Stimulated activated CD8-positive, alpha-beta memory T cell treated with anti-CD3 and anti-CD28 coated beads, Interleukin-7, amount 100 ng/mL, for 48 hours (primary cell): ENCODE measurements around the gene SPATA32.

Experiments
- DNase-seq, 2 donors: peaks; one replicate each; pipeline ENCODE4 v3.0.0-alpha.2; 2020; ENCODE audit warnings: low read depth in 1 of 2; ENCODE audit errors: extremely low read depth in 1 of 2

Gene SPATA32

DNA sequence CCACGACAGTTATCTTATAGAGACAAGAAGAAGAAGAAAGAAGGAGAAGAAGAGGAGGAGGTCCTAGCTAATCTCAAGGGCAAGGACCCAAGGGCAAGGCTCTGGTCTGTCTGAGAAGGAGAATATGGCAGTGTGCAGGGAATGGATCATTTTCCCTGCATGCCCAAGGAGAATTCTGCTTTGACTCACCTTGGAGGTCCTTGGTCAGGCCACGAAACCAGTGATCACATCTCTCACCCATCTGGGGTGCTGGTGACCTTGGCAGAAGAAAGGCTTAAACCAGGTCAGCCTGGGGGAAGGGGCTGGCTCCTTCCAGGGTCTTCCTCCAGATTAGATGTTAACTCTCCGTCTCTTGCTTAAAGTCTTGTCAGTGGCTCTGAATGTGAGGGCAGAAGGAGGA lies 41.8 kb downstream of the SPATA32 start:
- no peak for DNase-seq

- DNase-seq, result peak in 1 of 2 donors; percentile 76
Observed at GRCh38 chr17:45218895-45219661, 42.8 kb downstream of the SPATA32 start.
